K562 (cell line): Measurements from ENCODE around the gene ADIPOR1. TPM values are rescaled to one million over a fixed set of nuclear protein-coding genes. Genes with fewer than 3 reads are reported as not detected.

ENCODE experiments used
- ARHGAP35 ChIP-seq: fragments of 450-650 bp; IDR thresholded peaks from 2 replicates; pipeline ENCODE4 v1.6.1; 2018; ENCODE audit not compliant: partially characterized antibody
- ATF7 ChIP-seq: fragments of 450-650 bp; IDR thresholded peaks from 2 replicates; pipeline ENCODE4 v1.7.1; 2014; ENCODE audit warnings: mild to moderate bottlenecking, moderate library complexity
- E2F6 ChIP-seq, 2 experiments: IDR thresholded peaks; 2 replicates each; pipeline ENCODE4 v1.6.1; 2011; ENCODE audit warnings: borderline replicate concordance in 1 of 2, control low read depth in 1 of 2, low read depth in 1 of 2, low read length in 1 of 2, mild to moderate bottlenecking in 1 of 2, mixed read lengths in 1 of 2, moderate library complexity in 1 of 2; ENCODE audit not compliant: insufficient read depth in 1 of 2, insufficient read length in 1 of 2, poor library complexity in 1 of 2, severe bottlenecking in 1 of 2; ENCODE audit errors: extremely low read depth in 1 of 2
- ELF2 ChIP-seq: fragments of 250-450 bp; sonication (Bioruptor Pico); IDR thresholded peaks from 2 replicates; pipeline ENCODE4 v1.5.0; 2021; ENCODE audit warnings: mild to moderate bottlenecking
- FOXJ2 ChIP-seq: fragments of 200-800 bp; sonication (Bioruptor generic); IDR thresholded peaks from 2 replicates; pipeline ENCODE4 v1.6.1; 2016; ENCODE audit warnings: missing genetic modification characterization, missing compliant biosample characterization
- FOXK2 ChIP-seq, 2 experiments: fragments of 450-650 bp; IDR thresholded peaks in 1 of 2; conservative IDR thresholded peaks in 1 of 2; 2 replicates each; pipeline ENCODE4 v1.6.1; 2016; ENCODE audit warnings: low read depth in 2 of 2, mild to moderate bottlenecking in 1 of 2
- HMG20A ChIP-seq: fragments of 450-650 bp; formaldehyde crosslinking; conservative IDR thresholded peaks from 2 replicates; pipeline ENCODE4 v1.4.0; 2020; ENCODE audit warnings: mild to moderate bottlenecking, mixed read lengths
- HMGN3 ChIP-seq: IDR thresholded peaks from 2 replicates; pipeline ENCODE4 v1.6.1; 2011; ENCODE audit warnings: borderline replicate concordance, low read depth, mild to moderate bottlenecking, mixed read lengths, low read length; ENCODE audit not compliant: insufficient read length; ENCODE audit errors: extremely low read depth
- ID3 ChIP-seq, 2 experiments: fragments of 250-450 bp in 1 of 2; fragments of 450-650 bp in 1 of 2; sonication (Bioruptor Pico) in 1 of 2; IDR thresholded peaks; 2 replicates each; pipeline versions ENCODE4 v1.6.1 to v1.8.0; 2016 to 2021; ENCODE audit warnings: mild to moderate bottlenecking in 2 of 2, moderate library complexity in 2 of 2, missing compliant biosample characterization in 1 of 2, missing genetic modification characterization in 1 of 2
- MEF2D ChIP-seq: conservative IDR thresholded peaks from 2 replicates; pipeline ENCODE4 v1.6.1; 2016; ENCODE audit warnings: low read depth, missing genetic modification characterization, missing compliant biosample characterization
- MXD1 ChIP-seq: fragments of 250-450 bp; sonication (Bioruptor Pico); IDR thresholded peaks from 2 replicates; pipeline ENCODE4 v1.8.0; 2021; ENCODE audit warnings: borderline replicate concordance, mild to moderate bottlenecking, moderate library complexity; ENCODE audit not compliant: poor library complexity, severe bottlenecking
- RBFOX2 ChIP-seq: fragments of 200-400 bp; formaldehyde crosslinking; IDR thresholded peaks from 2 replicates; pipeline ENCODE4 v1.6.1; 2017; ENCODE audit warnings: low read depth, mild to moderate bottlenecking, low read length, moderate library complexity
- SETDB1 ChIP-seq: IDR thresholded peaks from one replicate; pipeline ENCODE4 v1.6.1; 2012; ENCODE audit warnings: low read length, control low read depth, inconsistent platforms
- SRSF7 ChIP-seq: fragments of 200-400 bp; formaldehyde crosslinking; optimal IDR thresholded peaks from 2 replicates; pipeline ENCODE3; 2017; ENCODE audit warnings: mild to moderate bottlenecking, low read depth, low read length
- TCFL5 ChIP-seq: fragments of 250-450 bp; sonication (Bioruptor Pico); conservative IDR thresholded peaks from 2 replicates; pipeline ENCODE4 v1.6.1; 2021; ENCODE audit warnings: mild to moderate bottlenecking, moderate library complexity, matching md5 sums
- THAP12 ChIP-seq: fragments of 250-450 bp; sonication (Bioruptor Pico); IDR thresholded peaks from 2 replicates; pipeline ENCODE4 v1.9.0; 2021; ENCODE audit warnings: mild to moderate bottlenecking, inconsistent platforms
- U2AF1 ChIP-seq: fragments of 200-400 bp; formaldehyde crosslinking; optimal IDR thresholded peaks from 2 replicates; pipeline ENCODE3; 2017; ENCODE audit warnings: mild to moderate bottlenecking, low read depth, low read length, moderate library complexity
- ZFX ChIP-seq: sonication (generic); formaldehyde crosslinking; IDR thresholded peaks from 2 replicates; pipeline ENCODE4 v1.8.0; 2022; ENCODE audit warnings: mild to moderate bottlenecking, missing genetic modification reagents, moderate library complexity
- ZNF12 ChIP-seq: sonication (generic); formaldehyde crosslinking; IDR thresholded peaks from 2 replicates; pipeline ENCODE4 v1.4.0; 2020; ENCODE audit warnings: mild to moderate bottlenecking, missing genetic modification reagents
- ZNF431 ChIP-seq: sonication (generic); formaldehyde crosslinking; IDR thresholded peaks from 2 replicates; pipeline ENCODE4 v1.8.0; 2022; ENCODE audit warnings: mild to moderate bottlenecking, missing genetic modification reagents
- ZNF445 ChIP-seq: fragments of 250-450 bp; sonication (Bioruptor Pico); IDR thresholded peaks from 2 replicates; pipeline ENCODE4 v1.4.0; 2020; ENCODE audit warnings: low read depth, mild to moderate bottlenecking, moderate library complexity
- polyA plus RNA-seq, 8 experiments: library from polyadenylated mRNA; depleted of rRNA in 4 of 8; stranded (reverse) in 5 of 8; unstranded in 3 of 8; fragments of >200 nt; fragmentation: Nextera tagmentation in 2 of 8; fragmentation: Illumina TruSeq in 1 of 8; extraction: Ambion mirVana in 2 of 8; extraction: Trizol in 1 of 8; gene quantifications; 2 replicates each; pipeline versions ENCODE4 v1.2.1 to v1.2.3, GENCODE V29; 2011 to 2014; ENCODE audit warnings: inconsistent platforms in 1 of 8, missing spikeins in 1 of 8
- total RNA-seq, 7 experiments: library from RNA; depleted of rRNA in 6 of 7; stranded (reverse); fragments of >200 nt in 6 of 7; fragmentation: Illumina TruSeq in 2 of 7; extraction: Trizol in 2 of 7; gene quantifications; 2 replicates each; pipeline versions ENCODE4 v1.2.1 to v1.2.3, GENCODE V29; 2011 to 2021; ENCODE audit warnings: low replicate concordance in 1 of 7

ADIPOR1 gene
- total and polyA plus RNA-seq, 9 of the 15 experiments (the other 6 are each of a cell fraction or from before 2014, with no cell fraction given), result 29.0 to 217 (median 100) TPM

- TF ChIP-seq MXD1 (CRISPR knock-in tag) (peak; percentile 55), HMG20A (CRISPR knock-in tag) (no peak), THAP12 (CRISPR knock-in tag) (peak; percentile 78), TCFL5 (CRISPR knock-in tag) (no peak), FOXJ2 (tag) (peak; percentile 75; the same call in 1 of the 2 replicates), ZFX (CRISPR knock-in tag) (peak; percentile 93), ZNF445 (CRISPR knock-in tag) (no peak; the same call in 1 of the 2 replicates), ID3 (CRISPR knock-in tag; IDR thresholded peaks at IDR 0.05) (no peak), ID3 (tag; IDR thresholded peaks at IDR 0.05) (peak; percentile 41; the same call in 1 of the 2 replicates), MEF2D (tag) (no peak), ZNF12 (CRISPR knock-in tag) (peak; percentile 90), HMGN3 (peak; percentile 54), ARHGAP35 (peak; percentile 93), SRSF7 (no peak), U2AF1 (peak; percentile 12), RBFOX2 (peak; percentile 96), ELF2 (CRISPR knock-in tag) (peak; percentile 58), SETDB1 (peak; percentile 25), FOXK2 (conservative IDR thresholded peaks at IDR 0.05 in 1 of 2, IDR thresholded peaks at IDR 0.05 in 1 of 2; ENCODE audit: low read depth in 2 of 2) (peak; percentile 92 to 94), ZNF431 (CRISPR knock-in tag) (0 out of 2 replicates have a peak, but pooled peaks have one; percentile 5), ATF7 (peak; percentile 93), E2F6 (IDR thresholded peaks at IDR 0.05; ENCODE audit: borderline replicate concordance in 1 of 2, extremely low read depth in 1 of 2, insufficient read depth in 1 of 2, insufficient read length in 1 of 2, low read depth in 1 of 2, low read length in 1 of 2, poor library complexity in 1 of 2, severe bottlenecking in 1 of 2) (peak; percentile 87 to 92)
Observed at GRCh38 chr1:203006948-203007871, 49.1 kb upstream of the ADIPOR1 start, which contains the start of gene TMEM183A (continued).
